T-cell (primary cell): ENCODE results near the gene SMARCA4. TPM values are rescaled to one million over a fixed set of nuclear protein-coding genes. Genes with fewer than 3 reads are reported as not detected.

Experiments
- ATAC-seq, 4 experiments: fragments of 200-7000 bp in 3 of 4; fragments of 150-1000 bp in 1 of 4; cut with Tn5 transposase; replicated peaks in 1 of 4; 1 replicate in 3 of 4; 2 replicates in 1 of 4; pipeline ENCODE4 v1.10.0; 2021; ENCODE audit warnings: moderate library complexity in 3 of 4, mild to moderate bottlenecking in 2 of 4, moderate number of reproducible peaks in 1 of 4
- CTCF ChIA-PET, 2 donors: fragments of 300-600 bp; sonication (Branson Sonifier 250); formaldehyde crosslinking; loops; one replicate each; lab custom pipeline; 2022; ENCODE audit warnings: antibody characterized with exemption in 2 of 2; lab: Charles Lee
- POLR2A ChIA-PET, 2 donors: fragments of 300-600 bp; sonication (Branson Sonifier 250); formaldehyde crosslinking; loops; one replicate each; lab custom pipeline; 2022; ENCODE audit warnings: antibody characterized with exemption in 2 of 2; lab: Charles Lee
- DNase-seq, 35 experiments: peaks; one replicate each; pipeline versions ENCODE4 v3.0.0 to v3.0.0-alpha.2; 2013 to 2023
- H3K27ac ChIP-seq: one replicate; pipeline ENCODE4 v1.5.1; 2013; ENCODE audit warnings: low read length
- H3K27me3 ChIP-seq, 2 experiments: replicated peaks in 1 of 2; 1 replicate in 1 of 2; 2 replicates in 1 of 2; pipeline versions ENCODE4 v1.6.1 to v1.7.0; 2013; ENCODE audit warnings: low read length in 1 of 2, mixed read lengths in 1 of 2; ENCODE audit not compliant: control insufficient read depth in 2 of 2, insufficient read depth in 2 of 2; ENCODE audit errors: extremely low read depth in 1 of 2
- H3K36me3 ChIP-seq, 2 donors: 1 replicate in 1 of 2; 2 replicates in 1 of 2; pipeline versions ENCODE4 v1.6.1 to v1.7.0; 2013; ENCODE audit warnings: low read length in 1 of 2; ENCODE audit not compliant: control insufficient read depth in 2 of 2, insufficient read depth in 1 of 2; ENCODE audit errors: extremely low read depth in 1 of 2
- H3K4me1 ChIP-seq, 2 experiments: 1 replicate in 1 of 2; 2 replicates in 1 of 2; pipeline versions ENCODE4 v1.6.1 to v1.7.0; 2013; ENCODE audit warnings: low read length in 2 of 2, mixed read lengths in 1 of 2; ENCODE audit not compliant: insufficient read depth in 2 of 2, control insufficient read depth in 1 of 2; ENCODE audit errors: extremely low read depth in 1 of 2
- H3K4me3 ChIP-seq, 2 donors: 1 replicate in 1 of 2; 2 replicates in 1 of 2; pipeline versions ENCODE4 v1.5.1 to v1.7.0; 2013; ENCODE audit warnings: mild to moderate bottlenecking in 2 of 2, low read length in 1 of 2, moderate library complexity in 1 of 2; ENCODE audit not compliant: control insufficient read depth in 1 of 2; ENCODE audit errors: extremely low read depth in 1 of 2
- H3K9me3 ChIP-seq: 2 replicates; pipeline ENCODE4 v1.7.0; 2013
- H3K27ac Mint-ChIP-seq, 2 donors: one replicate each; pipeline ENCODE4 v1.8.0; 2020 to 2021; ENCODE audit warnings: mild to moderate bottlenecking in 2 of 2, mixed read lengths in 2 of 2
- H3K27me3 Mint-ChIP-seq, 2 donors: one replicate each; pipeline ENCODE4 v1.8.0; 2021 to 2022; ENCODE audit warnings: mixed read lengths in 2 of 2
- H3K36me3 Mint-ChIP-seq: one replicate; pipeline ENCODE4 v1.8.0; 2021; ENCODE audit warnings: mixed read lengths
- H3K4me1 Mint-ChIP-seq, 3 donors: one replicate each; pipeline ENCODE4 v1.8.0; 2020 to 2022; ENCODE audit warnings: mixed read lengths in 3 of 3, mild to moderate bottlenecking in 1 of 3
- H3K4me3 Mint-ChIP-seq, 3 donors: one replicate each; pipeline ENCODE4 v1.8.0; 2020 to 2022; ENCODE audit warnings: mild to moderate bottlenecking in 3 of 3, mixed read lengths in 3 of 3, moderate library complexity in 3 of 3
- H3K9me3 Mint-ChIP-seq, 3 donors: one replicate each; pipeline ENCODE4 v1.8.0; 2020 to 2022; ENCODE audit warnings: mixed read lengths in 3 of 3
- WGBS: methylation state at CpG from one replicate; pipeline ENCODE4 v1.1.5; 2013; ENCODE audit warnings: missing lambda C conversion rate; ENCODE audit not compliant: insufficient coverage; 5-methylcytosine and 5-hydroxymethylcytosine counted together
- total RNA-seq, 35 experiments: library from RNA in 6 of 35; stranded (reverse) in 6 of 35; fragments of 120-200 nt in 1 of 35; gene quantifications; one replicate each; pipeline versions ENCODE4 v1.2.1 to v1.2.4 and lab custom pipeline; 2013 to 2026

The SMARCA4 gene
- total RNA-seq, 5 donors from 2014 or later (not counting 1 experiment from before 2014, with no cell fraction given) = 93.4 to 114 (median 109) TPM

DNA sequence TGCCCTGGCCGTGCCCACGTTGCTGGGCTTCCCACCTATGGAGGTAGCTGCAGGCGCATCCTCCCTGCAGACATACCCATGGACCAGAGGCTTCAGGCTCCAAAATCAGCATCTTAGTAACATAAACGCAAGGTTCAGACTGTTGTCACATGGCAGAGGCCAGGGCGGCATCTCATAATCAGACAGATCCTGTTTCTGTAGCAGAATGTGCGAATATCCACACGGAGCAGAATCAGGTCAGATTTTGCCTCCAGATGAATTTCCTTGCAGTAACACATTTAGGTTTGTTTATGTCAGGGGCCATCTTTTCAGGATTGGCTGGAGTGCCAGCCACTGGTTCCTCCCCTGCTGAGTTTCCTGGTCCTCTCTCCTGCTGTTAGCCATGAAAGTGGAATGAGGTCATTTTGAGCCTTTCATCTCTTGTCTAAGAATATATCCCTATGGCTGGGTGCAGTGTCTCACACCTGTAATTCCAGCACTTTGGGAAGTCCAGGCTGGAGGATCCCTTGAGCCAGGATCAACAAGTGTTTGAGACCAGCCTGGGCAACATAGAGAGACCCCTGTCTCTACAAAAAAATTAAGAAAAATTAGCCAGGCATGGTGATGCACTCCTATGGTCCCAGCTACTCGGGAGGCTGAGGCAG, 20.5 kb downstream of the SMARCA4 start:
- ATAC-seq (no peak), DNase-seq (no peak)
- ChIA-PET CTCF (no interaction called here), POLR2A (no interaction called here)
- 100% methylated on average over 7 of the region's 8 CpGs for whole genome bisulfite sequencing
- Histone ChIP-seq H3K9me3 (no peaks in the 10 kb centered on the region), H3K36me3 (peaks cover 12 to 22% of the 10 kb centered on the region in 2 donors), H3K4me1 (peaks cover 5 to 17% of the 10 kb centered on the region in 2 experiments), H3K27me3 (no peaks in the 10 kb centered on the region), H3K4me3 (no peak overlapping the region), H3K27ac (no peak overlapping the region)
- Mint-ChIP-seq H3K36me3 (peaks cover 11% of the 10 kb centered on the region), H3K27me3 (no peaks in the 10 kb centered on the region), H3K9me3 (no peaks in the 10 kb centered on the region), H3K27ac (no peak overlapping the region), H3K4me1 (peaks cover 7 to 19% (median 18%) of the 10 kb centered on the region in 3 donors), H3K4me3 (no peak overlapping the region)

DNA sequence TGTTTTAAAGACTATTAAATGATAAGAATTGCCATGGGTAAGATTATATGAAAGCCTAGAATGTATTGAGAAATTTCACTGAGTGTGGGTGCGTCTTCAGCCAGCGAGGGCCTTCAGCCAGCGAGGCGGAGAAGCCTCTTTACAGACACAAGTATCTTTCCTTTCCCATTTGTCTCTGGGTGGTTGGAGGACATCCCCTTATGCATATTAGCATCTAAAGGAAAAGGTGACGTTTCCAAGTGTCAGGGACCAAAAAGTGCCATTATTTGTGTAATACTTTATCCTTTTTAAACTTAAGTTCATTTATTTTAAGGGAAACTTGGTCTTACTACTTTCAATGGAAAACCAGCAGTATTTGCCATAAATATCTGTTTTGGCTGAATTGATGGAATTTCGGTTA, 22.2 kb downstream of the SMARCA4 start:
- H3K27ac ChIP-seq = no peak overlapping the region
- no peak overlapping the region for H3K4me3 Mint-ChIP-seq
- H3K9me3 Mint-ChIP-seq = no peaks in the 10 kb centered on the region

DNA sequence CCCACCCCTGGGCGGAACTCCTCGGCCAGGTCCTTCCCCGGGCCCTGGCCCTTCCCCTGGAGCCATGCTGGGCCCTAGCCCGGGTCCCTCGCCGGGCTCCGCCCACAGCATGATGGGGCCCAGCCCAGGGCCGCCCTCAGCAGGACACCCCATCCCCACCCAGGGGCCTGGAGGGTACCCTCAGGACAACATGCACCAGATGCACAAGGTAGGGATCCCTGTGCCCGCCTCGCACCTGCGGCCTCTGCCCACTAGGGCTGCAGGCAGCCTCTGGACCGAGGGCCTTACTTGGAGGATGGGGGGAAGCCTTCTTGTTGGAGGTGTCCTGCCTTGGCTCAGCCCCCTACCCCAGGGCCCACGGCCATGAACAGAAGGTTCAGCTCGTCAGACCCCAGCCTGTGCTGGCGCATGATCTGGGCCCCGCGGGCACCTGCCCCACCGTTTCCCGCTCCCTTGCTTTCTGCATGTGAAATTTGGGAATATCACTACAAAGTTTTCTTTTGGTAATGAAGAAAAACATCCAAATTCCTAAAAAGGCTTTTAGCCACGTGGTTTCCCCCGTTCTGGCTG, 23.4 kb downstream of the SMARCA4 start:
- peaks cover 25% of the 10 kb centered on the region for H3K36me3 Mint-ChIP-seq
- Histone ChIP-seq H3K4me3 (no peak overlapping the region), H3K27ac (no peak overlapping the region), H3K4me1 (peaks cover 0 to 7% of the 10 kb centered on the region in 2 experiments), H3K27me3 (no peaks in the 10 kb centered on the region), H3K9me3 (no peaks in the 10 kb centered on the region), H3K36me3 (peaks cover 23 to 44% of the 10 kb centered on the region in 2 donors)
- CTCF ChIA-PET = interaction anchor here in 1 of 2 donors (0.5 kb wide), 1 partner anchor 54 kb away, joined by 4 read pairs; no protein-coding TSS in a partner anchor
- peaks cover 0 to 9% (median 7%) of the 10 kb centered on the region in 3 donors for H3K4me1 Mint-ChIP-seq
- no peak overlapping the region for H3K4me3 Mint-ChIP-seq
- ATAC-seq = no peak
- WGBS = 91% methylated on average over 14 of the region's 21 CpGs
- H3K27me3 Mint-ChIP-seq = no peaks in the 10 kb centered on the region
- H3K27ac Mint-ChIP-seq = no peak overlapping the region
- no peak for DNase-seq
- POLR2A ChIA-PET = no interaction called here
- no peaks in the 10 kb centered on the region for H3K9me3 Mint-ChIP-seq

More for the DNA sequence above, 22.2 kb downstream of the SMARCA4 start:
- Histone ChIP-seq H3K4me3 (no peak overlapping the region), H3K9me3 (no peaks in the 10 kb centered on the region), H3K36me3 (peaks cover 12 to 33% of the 10 kb centered on the region in 2 donors), H3K4me1 (peaks cover 0 to 7% of the 10 kb centered on the region in 2 experiments), H3K27me3 (no peaks in the 10 kb centered on the region)
- H3K27ac Mint-ChIP-seq = no peak overlapping the region
- ChIA-PET POLR2A (no interaction called here), CTCF (no interaction called here)
- H3K36me3 Mint-ChIP-seq = peaks cover 18% of the 10 kb centered on the region
- no peaks in the 10 kb centered on the region for H3K27me3 Mint-ChIP-seq
- WGBS = no CpG with 5 or more reads among the region's 6 CpGs
- ATAC-seq (no peak), DNase-seq (no peak)
- peaks cover 1 to 11% (median 10%) of the 10 kb centered on the region in 3 donors for H3K4me1 Mint-ChIP-seq

DNA sequence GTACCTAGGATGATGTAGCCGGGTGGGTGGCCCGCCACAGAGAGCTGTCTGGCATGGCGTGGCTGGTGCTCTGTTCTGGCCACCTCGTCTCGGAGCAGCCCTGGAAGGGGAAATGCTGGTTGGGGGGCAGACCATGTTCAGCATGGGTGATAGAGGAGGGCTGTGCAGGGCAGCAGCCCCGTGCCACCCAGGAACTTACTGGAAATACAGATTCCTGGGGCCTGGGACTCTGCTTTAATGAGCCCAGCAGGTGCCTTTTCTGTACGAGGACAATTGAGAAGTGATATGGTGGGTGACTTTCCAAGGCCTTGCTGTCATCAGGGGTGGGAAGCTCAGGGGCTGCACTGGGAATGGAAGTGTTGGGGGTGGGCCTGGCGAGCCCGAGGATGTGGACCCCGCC, 24.7 kb downstream of the SMARCA4 start:
- Histone ChIP-seq H3K27ac (no peak overlapping the region), H3K36me3 (peaks cover 23 to 52% of the 10 kb centered on the region in 2 donors), H3K4me1 (no peaks in the 10 kb centered on the region), H3K4me3 (no peak overlapping the region), H3K9me3 (no peaks in the 10 kb centered on the region), H3K27me3 (no peaks in the 10 kb centered on the region)
- CTCF ChIA-PET = no interaction called here
- Mint-ChIP-seq H3K27ac (no peak overlapping the region), H3K4me3 (no peak overlapping the region), H3K4me1 (peaks cover 0 to under 1% (median 0%) of the 10 kb centered on the region in 3 donors), H3K9me3 (no peaks in the 10 kb centered on the region), H3K36me3 (peaks cover 28% of the 10 kb centered on the region), H3K27me3 (no peaks in the 10 kb centered on the region)
- ATAC-seq (no peak), DNase-seq (no peak)
- WGBS = 96% methylated on average over 7 of the region's 10 CpGs
- POLR2A ChIA-PET = interaction anchor here in 1 of 2 donors (0.7 kb wide), 1 partner anchor 109 kb away, joined by 3 read pairs; no protein-coding TSS in a partner anchor

DNA sequence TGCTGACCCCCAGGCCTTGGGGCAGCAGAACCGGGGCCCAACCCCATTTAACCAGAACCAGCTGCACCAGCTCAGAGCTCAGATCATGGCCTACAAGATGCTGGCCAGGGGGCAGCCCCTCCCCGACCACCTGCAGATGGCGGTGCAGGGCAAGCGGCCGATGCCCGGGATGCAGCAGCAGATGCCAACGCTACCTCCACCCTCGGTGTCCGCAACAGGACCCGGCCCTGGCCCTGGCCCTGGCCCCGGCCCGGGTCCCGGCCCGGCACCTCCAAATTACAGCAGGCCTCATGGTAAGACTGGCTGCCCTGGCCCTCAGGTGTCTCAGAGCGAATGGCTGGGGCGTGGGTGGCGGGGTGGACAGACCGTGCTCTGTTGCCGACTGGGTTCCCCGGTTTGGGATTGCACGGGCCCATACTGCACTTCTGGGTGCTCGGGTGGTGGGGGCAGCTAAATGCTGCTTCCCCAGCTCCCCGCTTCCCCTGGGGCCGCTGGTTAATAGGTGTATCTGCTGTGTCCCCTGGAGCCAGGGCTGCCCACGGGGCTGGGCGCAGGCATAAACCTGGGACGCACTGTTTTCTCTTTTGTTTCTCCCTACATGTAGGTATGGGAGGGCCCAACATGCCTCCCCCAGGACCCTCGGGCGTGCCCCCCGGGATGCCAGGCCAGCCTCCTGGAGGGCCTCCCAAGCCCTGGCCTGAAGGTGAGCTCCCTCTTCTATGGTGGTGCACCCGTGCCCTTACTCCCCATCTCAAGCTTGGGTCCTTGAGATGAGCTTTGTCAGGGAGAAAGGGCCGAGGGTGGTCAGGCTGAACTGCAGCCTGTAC, 25.7 kb downstream of the SMARCA4 start:
- Histone ChIP-seq H3K27me3 (no peaks in the 10 kb centered on the region), H3K27ac (no peak overlapping the region), H3K4me3 (no peak overlapping the region), H3K36me3 (peaks cover 30 to 57% of the 10 kb centered on the region in 2 donors), H3K4me1 (no peaks in the 10 kb centered on the region), H3K9me3 (no peaks in the 10 kb centered on the region)
- H3K4me1 Mint-ChIP-seq = no peaks in the 10 kb centered on the region
- peaks cover 32% of the 10 kb centered on the region for H3K36me3 Mint-ChIP-seq
- H3K27ac Mint-ChIP-seq = no peak overlapping the region
- H3K9me3 Mint-ChIP-seq = no peaks in the 10 kb centered on the region
- ATAC-seq (no peak), DNase-seq (no peak)
- ChIA-PET POLR2A (interaction anchor here in 1 of 2 donors (0.7 kb wide), 1 partner anchor 108 kb away, joined by 3 read pairs; no protein-coding TSS in a partner anchor), CTCF (no interaction called here)
- no peaks in the 10 kb centered on the region for H3K27me3 Mint-ChIP-seq
- H3K4me3 Mint-ChIP-seq = no peak overlapping the region
- 97% methylated on average over 24 of the region's 32 CpGs for WGBS

DNA sequence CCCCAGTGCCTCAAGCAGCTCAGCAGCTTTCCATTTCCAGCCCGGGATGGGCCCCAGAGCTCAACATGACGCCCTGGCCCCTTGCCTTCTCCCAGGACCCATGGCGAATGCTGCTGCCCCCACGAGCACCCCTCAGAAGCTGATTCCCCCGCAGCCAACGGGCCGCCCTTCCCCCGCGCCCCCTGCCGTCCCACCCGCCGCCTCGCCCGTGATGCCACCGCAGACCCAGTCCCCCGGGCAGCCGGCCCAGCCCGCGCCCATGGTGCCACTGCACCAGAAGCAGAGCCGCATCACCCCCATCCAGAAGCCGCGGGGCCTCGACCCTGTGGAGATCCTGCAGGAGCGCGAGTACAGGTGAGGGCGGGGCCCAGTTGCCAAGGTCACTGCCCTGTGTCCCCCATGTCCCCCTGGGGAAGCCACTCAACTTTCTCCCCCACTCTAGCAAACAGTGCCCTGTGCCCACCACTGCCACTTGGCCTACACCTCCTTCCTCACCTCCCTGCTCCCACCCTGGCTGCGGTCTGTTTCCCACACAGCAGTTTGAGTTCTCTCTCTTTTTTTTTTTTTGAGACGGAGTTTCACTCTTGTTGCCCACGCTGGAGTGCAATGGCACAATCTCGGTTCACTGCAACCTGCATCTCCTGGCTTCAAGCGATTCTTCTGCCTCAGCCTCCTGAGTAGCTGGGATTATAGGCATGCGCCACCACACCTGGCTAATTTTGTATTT, 26.9 kb downstream of the SMARCA4 start:
- peaks cover 33 to 58% of the 10 kb centered on the region in 2 donors for H3K36me3 ChIP-seq
- ChIA-PET CTCF (interaction anchor here in 1 of 2 donors (0.6 kb wide), 1 partner anchor 165 kb away, joined by 3 read pairs; no protein-coding TSS in a partner anchor), POLR2A (no interaction called here)
- no peak overlapping the region for H3K27ac ChIP-seq
- H3K4me1 ChIP-seq = no peaks in the 10 kb centered on the region
- DNase-seq (no peak), ATAC-seq (no peak)
- no peaks in the 10 kb centered on the region for H3K4me1 Mint-ChIP-seq
- no peaks in the 10 kb centered on the region for H3K27me3 ChIP-seq
- H3K27me3 Mint-ChIP-seq = no peaks in the 10 kb centered on the region
- H3K4me3 ChIP-seq = no peak overlapping the region
- no peak overlapping the region for H3K4me3 Mint-ChIP-seq
- peaks cover 35% of the 10 kb centered on the region for H3K36me3 Mint-ChIP-seq
- no peak overlapping the region for H3K27ac Mint-ChIP-seq
- H3K9me3 Mint-ChIP-seq = no peaks in the 10 kb centered on the region
- no peaks in the 10 kb centered on the region for H3K9me3 ChIP-seq
- 96% methylated on average over 29 of the region's 32 CpGs for WGBS
